ENCODE measurements around the gene LHCGR.

The LHCGR gene

GRCh38 chr2:48781366-48781765, 25.8 kb upstream of the LHCGR start:
- TF ChIP-seq CTCF (conservative IDR thresholded peaks at IDR 0.05; ENCODE audit: low read depth, low read length) = no peak
- DNase-seq (ENCODE audit: low read depth) = peak; percentile 2
- no peak overlapping the region for H3K4me3 ChIP-seq (ENCODE audit: low read depth, low read length)

GRCh38 chr2:48779019-48779716, 23.6 kb upstream of the LHCGR start:
- no peak overlapping the region for H3K4me3 ChIP-seq (ENCODE audit: low read depth, low read length)
- TF ChIP-seq CTCF (conservative IDR thresholded peaks at IDR 0.05; ENCODE audit: low read depth, low read length) = no peak
- DNase-seq (ENCODE audit: low read depth) = no peak

- no peak for DNase-seq (ENCODE audit: low read depth)
- no peak overlapping the region for H3K4me3 ChIP-seq (ENCODE audit: low read depth, low read length)
- TF ChIP-seq CTCF (conservative IDR thresholded peaks at IDR 0.05; ENCODE audit: low read depth, low read length) = no peak
Observed at GRCh38 chr2:48774251-48774650, 18.7 kb upstream of the LHCGR start.

- no peak for TF ChIP-seq CTCF (conservative IDR thresholded peaks at IDR 0.05; ENCODE audit: low read depth, low read length)
- DNase-seq (ENCODE audit: low read depth) = no peak
- no peak overlapping the region for H3K4me3 ChIP-seq (ENCODE audit: low read depth, low read length)
Observed at GRCh38 chr2:48771241-48772014, 15.9 kb upstream of the LHCGR start.

GRCh38 chr2:48770181-48770580, 14.7 kb upstream of the LHCGR start:
- H3K4me3 ChIP-seq (ENCODE audit: low read depth, low read length) = no peak overlapping the region
- no peak for DNase-seq (ENCODE audit: low read depth)
- TF ChIP-seq CTCF (conservative IDR thresholded peaks at IDR 0.05; ENCODE audit: low read depth, low read length) = no peak

GRCh38 chr2:48768669-48769068, 13.1 kb upstream of the LHCGR start:
- no peak for DNase-seq (ENCODE audit: low read depth)
- no peak for TF ChIP-seq CTCF (conservative IDR thresholded peaks at IDR 0.05; ENCODE audit: low read depth, low read length)
- no peak overlapping the region for H3K4me3 ChIP-seq (ENCODE audit: low read depth, low read length)

All from choroid plexus epithelial cell (primary cell).